ENCODE data around the gene SPPL2B. TPM values are rescaled to one million over a fixed set of nuclear protein-coding genes. Genes with fewer than 3 reads are reported as not detected.

Gene SPPL2B
- polyA plus RNA-seq, 1 donor from 2014 or later = 68.7 TPM

- H3K9me3 ChIP-seq (ENCODE audit: low read length) = no peaks in the 10 kb centered on the region
- H3K4me3 ChIP-seq (ENCODE audit: low read length) = no peak overlapping the region
- H3K9me2 ChIP-seq (ENCODE audit: insufficient read depth, low read length) = no peaks in the 10 kb centered on the region
- no peaks in the 10 kb centered on the region for H3K79me2 ChIP-seq (replicated peaks; ENCODE audit: insufficient read depth, low read length)
- H3K27me3 ChIP-seq (ENCODE audit: insufficient read depth, low read depth, low read length) = no peaks in the 10 kb centered on the region
- no peak overlapping the region for H2AFZ ChIP-seq (ENCODE audit: low read depth, low read length)
- H3F3A ChIP-seq (ENCODE audit: insufficient read depth, low read length, poor library complexity, severe bottlenecking) = no peaks in the 10 kb centered on the region
- TF ChIP-seq CTCF (IDR thresholded peaks at IDR 0.05; ENCODE audit: poor library complexity, severe bottlenecking) = no peak
- no peak for TF ChIP-seq MXI1 (conservative IDR thresholded peaks at IDR 0.05; ENCODE audit: poor library complexity, severe bottlenecking)
- no peak for TF ChIP-seq RAD21 (conservative IDR thresholded peaks at IDR 0.05)
- no peak for TF ChIP-seq POLR2AphosphoS5 (IDR thresholded peaks at IDR 0.05)
- no peak for TF ChIP-seq TAF1 (IDR thresholded peaks at IDR 0.05; ENCODE audit: low read depth)
- TF ChIP-seq REST (IDR thresholded peaks at IDR 0.05; ENCODE audit: borderline replicate concordance) = no peak
- no peak for TF ChIP-seq SMC3 (conservative IDR thresholded peaks at IDR 0.05; ENCODE audit: poor library complexity)
- TF ChIP-seq EP300 (conservative IDR thresholded peaks at IDR 0.05; ENCODE audit: poor library complexity, severe bottlenecking) = no peak
- TF ChIP-seq EZH2 (IDR thresholded peaks at IDR 0.05; ENCODE audit: borderline replicate concordance, insufficient read depth, low read length, poor library complexity, severe bottlenecking) = no peak
- no peaks in the 10 kb centered on the region for H3K36me3 ChIP-seq (ENCODE audit: insufficient read depth, low read length)
- H4K20me1 ChIP-seq (ENCODE audit: insufficient read depth) = no peaks in the 10 kb centered on the region
- no peak overlapping the region for H3K4me2 ChIP-seq (ENCODE audit: low read length)
- no peak overlapping the region for H3K27ac ChIP-seq (ENCODE audit: low read length)
- H3K9ac ChIP-seq (ENCODE audit: low read length) = no peak overlapping the region
Observed at GRCh38 chr19:2362970-2363300, 34.5 kb downstream of the SPPL2B start.

GRCh38 chr19:2363419-2363818, 34.9 kb downstream of the SPPL2B start:
- Histone ChIP-seq H4K20me1 (ENCODE audit: insufficient read depth) (no peaks in the 10 kb centered on the region), H3K9ac (ENCODE audit: low read length) (no peak overlapping the region), H3K36me3 (ENCODE audit: insufficient read depth, low read length) (no peaks in the 10 kb centered on the region), H3K27me3 (ENCODE audit: insufficient read depth, low read depth, low read length) (no peaks in the 10 kb centered on the region), H3K27ac (ENCODE audit: low read length) (no peak overlapping the region), H3K9me2 (ENCODE audit: insufficient read depth, low read length) (no peaks in the 10 kb centered on the region), H3K79me2 (replicated peaks; ENCODE audit: insufficient read depth, low read length) (no peaks in the 10 kb centered on the region), H3F3A (ENCODE audit: insufficient read depth, low read length, poor library complexity, severe bottlenecking) (no peaks in the 10 kb centered on the region), H3K4me3 (ENCODE audit: low read length) (no peak overlapping the region), H3K4me2 (ENCODE audit: low read length) (no peak overlapping the region), H2AFZ (ENCODE audit: low read depth, low read length) (no peak overlapping the region), H3K9me3 (ENCODE audit: low read length) (no peaks in the 10 kb centered on the region)
- TF ChIP-seq TAF1 (IDR thresholded peaks at IDR 0.05; ENCODE audit: low read depth) = no peak
- TF ChIP-seq MXI1 (conservative IDR thresholded peaks at IDR 0.05; ENCODE audit: poor library complexity, severe bottlenecking) = no peak
- TF ChIP-seq EZH2 (IDR thresholded peaks at IDR 0.05; ENCODE audit: borderline replicate concordance, insufficient read depth, low read length, poor library complexity, severe bottlenecking) = no peak
- TF ChIP-seq RAD21 (conservative IDR thresholded peaks at IDR 0.05) = no peak
- no peak for TF ChIP-seq SMC3 (conservative IDR thresholded peaks at IDR 0.05; ENCODE audit: poor library complexity)
- no peak for TF ChIP-seq POLR2AphosphoS5 (IDR thresholded peaks at IDR 0.05)
- no peak for TF ChIP-seq EP300 (conservative IDR thresholded peaks at IDR 0.05; ENCODE audit: poor library complexity, severe bottlenecking)
- TF ChIP-seq REST (IDR thresholded peaks at IDR 0.05; ENCODE audit: borderline replicate concordance) = no peak
- TF ChIP-seq CTCF (IDR thresholded peaks at IDR 0.05; ENCODE audit: poor library complexity, severe bottlenecking) = no peak
